ENCODE measurements around the gene SV2B.

GRCh38 chr15:91192690-91193377 lies 92.8 kb downstream of the SV2B start:
- TF ChIP-seq CTCF (IDR thresholded peaks at IDR 0.05), result no peak
- no peak for TF ChIP-seq ZFX (IDR thresholded peaks at IDR 0.05; ENCODE audit: borderline replicate concordance)

Measured in 22Rv1 (cell line).